IPS-11a (cell line): Measurements from ENCODE around the gene RASL10A.
"Not testable (repeated sequence)": the region's sequence is repeated elsewhere in the genome, so short reads cannot be mapped to it uniquely, and the experiment has no call there.

Experiments used
- H3K4me3 ChIP-seq: one replicate; pipeline ENCODE4 v1.5.1; 2013; ENCODE audit warnings: low read depth, low read length, control low read depth

RASL10A gene, protein sequence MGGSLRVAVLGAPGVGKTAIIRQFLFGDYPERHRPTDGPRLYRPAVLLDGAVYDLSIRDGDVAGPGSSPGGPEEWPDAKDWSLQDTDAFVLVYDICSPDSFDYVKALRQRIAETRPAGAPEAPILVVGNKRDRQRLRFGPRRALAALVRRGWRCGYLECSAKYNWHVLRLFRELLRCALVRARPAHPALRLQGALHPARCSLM

DNA sequence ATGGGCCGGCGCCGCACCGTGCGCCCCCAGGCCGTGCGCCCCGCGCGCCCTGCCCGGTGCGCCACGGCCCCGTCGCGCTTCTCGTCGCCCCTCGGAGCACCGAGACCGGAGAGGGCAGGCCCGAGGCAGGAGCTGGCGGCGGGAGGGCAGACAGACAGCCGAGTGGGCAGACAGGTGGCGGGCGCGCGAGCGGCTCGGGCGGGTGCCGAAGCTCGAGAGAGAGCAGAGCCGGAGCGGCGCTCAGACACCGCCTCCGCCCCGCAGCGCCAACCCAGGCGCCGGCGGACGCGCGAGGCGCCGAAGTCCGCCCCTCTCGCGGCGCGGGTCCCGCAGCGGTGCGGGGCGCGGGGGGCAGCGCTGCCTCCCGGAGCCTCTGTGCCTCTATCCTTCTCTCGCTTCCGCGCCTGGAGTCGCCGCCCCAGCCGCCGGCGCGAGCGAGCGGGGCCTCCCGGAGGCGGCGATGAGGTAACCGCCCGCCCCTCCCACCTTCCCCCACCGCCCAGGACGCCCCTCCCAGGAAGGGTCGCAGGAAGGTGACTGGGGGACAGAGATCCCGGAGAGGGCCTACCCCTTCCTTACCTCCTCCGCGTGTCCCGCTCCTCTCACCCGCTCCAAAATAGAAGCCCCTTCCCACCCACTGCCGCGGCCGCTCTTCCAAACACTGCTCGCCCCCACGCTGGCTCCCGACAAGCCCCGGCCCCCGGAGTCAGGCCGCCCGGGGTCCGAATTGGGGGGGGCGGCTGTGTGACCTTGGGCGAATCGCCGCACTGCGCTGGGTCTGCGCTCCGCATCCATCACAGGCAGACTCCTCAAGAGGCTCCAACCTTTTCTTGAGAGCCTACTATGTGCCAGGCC is at the start of gene RASL10A:
Gene RASL10A, minus strand, starts transcription at position 412 of the 855 bp plus-strand sequence. CDS start 451 bp downstream, outside the sequence.
- peak within 1 kb of the TSS; percentile 17 for H3K4me3 ChIP-seq

DNA sequence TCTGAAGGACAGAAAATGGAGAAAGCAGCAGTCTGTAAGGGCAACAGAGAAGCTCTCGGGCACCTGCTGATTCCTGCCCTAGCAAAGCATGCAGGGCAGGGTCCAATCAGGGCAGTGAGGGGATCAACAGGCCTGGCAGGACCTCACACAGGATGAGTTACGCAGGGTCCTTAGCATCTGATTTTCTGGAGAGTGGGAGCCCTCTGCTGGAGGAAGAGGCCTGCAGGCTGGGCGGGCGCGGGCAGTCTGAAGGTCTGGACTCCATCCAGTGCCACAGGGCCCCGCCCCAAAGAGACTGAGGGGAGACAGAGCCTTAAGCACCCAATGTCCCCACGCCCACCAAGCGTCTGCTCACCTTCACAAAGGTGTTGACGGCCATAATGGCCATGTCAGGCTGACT is 44.0 kb upstream of the RASL10A start:
- no peak overlapping the region for H3K4me3 ChIP-seq

DNA sequence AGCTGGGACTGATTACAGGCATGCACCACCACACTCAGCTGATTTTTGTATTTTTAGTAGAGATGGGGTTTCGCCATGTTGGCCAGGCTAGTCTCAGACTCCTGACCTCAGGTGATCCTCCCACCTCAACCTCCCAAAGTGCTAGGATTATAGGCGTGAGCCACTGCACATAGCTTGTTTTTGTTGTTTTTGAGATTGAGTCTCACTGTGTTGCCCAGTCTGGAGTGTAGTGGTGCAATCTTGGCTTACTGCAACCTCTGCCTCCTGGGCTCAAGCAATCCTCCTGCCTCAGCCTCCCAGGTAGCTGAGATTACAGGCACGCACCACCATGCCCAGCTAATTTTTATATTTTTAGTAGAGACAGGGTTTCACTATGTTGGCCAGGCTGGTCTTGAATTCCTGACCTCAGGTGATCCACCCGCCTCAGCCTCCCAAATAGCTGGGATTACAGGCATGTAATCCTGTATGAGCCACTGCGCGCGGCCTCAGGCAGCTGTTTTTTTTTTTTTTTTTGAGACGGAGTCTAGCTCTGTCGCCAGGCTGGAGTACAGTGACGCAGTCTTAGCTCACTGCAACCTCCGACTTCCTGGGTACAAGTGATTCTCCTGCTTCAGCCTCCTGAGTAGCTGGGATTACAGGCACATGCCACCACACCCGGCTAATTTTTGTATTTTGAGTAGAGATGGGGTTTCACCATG is 41.8 kb upstream of the RASL10A start:
- not testable (repeated sequence) for H3K4me3 ChIP-seq

DNA sequence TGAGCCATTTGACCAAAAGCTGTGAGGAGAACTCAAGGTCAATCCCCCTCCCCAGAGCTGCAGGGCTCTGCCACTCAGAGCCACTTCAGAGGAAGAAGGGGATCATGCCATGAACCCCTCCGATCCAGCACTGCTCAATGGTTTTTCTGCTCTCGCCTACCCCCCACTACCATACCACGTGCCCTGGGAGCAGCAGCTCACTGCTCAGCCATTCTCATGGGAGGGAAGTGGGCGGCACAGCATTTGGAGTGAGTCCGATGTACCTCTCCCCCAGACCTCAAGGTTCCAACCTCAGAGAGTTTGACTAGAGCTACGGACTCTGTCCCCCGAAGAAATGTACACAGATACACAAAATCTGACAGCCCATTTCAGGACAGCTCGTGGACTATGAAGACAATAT is 38.4 kb upstream of the RASL10A start:
- no peak overlapping the region for H3K4me3 ChIP-seq

DNA sequence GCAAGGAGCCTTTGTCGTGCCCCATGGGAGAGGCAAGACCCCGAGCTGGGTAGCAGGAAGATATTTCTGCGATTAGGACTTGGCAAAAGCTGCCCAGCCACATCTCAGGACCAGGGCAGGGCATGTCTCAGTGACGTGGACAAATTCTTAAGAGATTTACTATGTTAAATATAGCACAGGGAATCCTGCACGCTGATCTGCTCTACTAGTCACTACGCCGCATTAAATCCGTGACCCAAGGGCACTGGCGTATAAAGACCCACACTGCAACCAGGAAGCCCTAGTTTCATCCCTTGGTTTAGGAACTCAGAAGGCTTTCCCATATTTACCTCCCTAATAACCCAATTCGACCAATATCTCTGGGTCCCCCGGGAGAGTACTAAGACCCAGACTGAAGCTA is 37.8 kb upstream of the RASL10A start:
- no peak overlapping the region for H3K4me3 ChIP-seq

DNA sequence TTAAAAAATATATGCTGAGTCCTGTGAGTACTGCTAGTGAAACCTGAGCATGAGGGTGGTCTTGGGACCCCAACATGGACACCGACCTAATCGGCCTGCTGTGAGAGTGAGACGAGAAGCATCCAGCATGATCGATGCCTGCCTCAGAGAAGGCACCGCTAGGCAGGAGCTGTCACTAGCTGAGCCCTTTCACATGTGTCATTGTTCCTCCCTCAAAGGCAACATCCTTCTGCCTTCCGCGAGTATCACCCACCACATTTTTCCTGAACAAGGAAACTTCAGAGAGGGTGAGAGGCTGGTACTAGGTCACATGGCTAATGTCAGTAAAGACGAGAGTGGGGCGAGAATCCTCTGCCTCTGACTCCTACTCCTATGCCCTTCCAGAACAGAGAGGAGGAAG is 37.3 kb upstream of the RASL10A start:
- H3K4me3 ChIP-seq = no peak overlapping the region

DNA sequence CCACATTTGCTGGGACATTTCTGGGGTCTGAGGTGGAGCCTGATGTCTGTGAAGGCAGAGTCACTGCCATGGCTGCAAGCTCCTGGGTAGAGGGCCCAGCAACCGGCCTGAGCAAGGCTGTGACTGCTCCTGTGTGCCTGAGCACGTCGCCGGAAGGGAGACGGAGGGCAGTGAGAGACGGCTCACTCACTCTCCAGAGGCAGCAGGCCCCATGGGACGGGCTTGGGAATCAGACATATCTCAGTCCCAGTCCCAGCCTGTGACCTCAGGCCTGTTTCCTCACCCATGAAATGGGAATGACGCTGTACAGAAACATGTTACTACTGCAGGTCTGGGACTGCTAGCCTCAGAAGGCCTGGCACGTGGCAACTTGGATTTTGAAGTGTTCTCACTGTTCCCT is 36.4 kb upstream of the RASL10A start:
- H3K4me3 ChIP-seq = no peak overlapping the region

DNA sequence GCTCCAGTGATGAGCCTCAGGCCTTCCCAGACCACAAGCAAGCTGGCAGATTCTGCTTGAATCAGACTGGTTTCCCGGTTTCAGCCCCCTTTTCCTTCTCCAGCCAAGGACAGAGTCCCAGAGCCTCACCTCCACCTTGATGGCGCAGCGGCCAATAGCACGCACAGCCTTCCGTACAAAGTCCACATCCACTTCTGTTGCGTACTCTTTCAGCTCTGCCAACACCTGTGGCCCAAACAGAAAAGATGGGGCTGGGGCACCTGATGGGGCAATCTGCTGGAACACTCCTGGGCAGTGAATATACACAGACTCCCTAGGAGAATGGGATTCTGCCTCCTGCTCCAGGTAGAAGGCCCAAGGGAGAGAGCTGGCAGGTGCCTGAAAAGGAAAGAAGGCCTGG is 35.5 kb upstream of the RASL10A start:
- no peak overlapping the region for H3K4me3 ChIP-seq

DNA sequence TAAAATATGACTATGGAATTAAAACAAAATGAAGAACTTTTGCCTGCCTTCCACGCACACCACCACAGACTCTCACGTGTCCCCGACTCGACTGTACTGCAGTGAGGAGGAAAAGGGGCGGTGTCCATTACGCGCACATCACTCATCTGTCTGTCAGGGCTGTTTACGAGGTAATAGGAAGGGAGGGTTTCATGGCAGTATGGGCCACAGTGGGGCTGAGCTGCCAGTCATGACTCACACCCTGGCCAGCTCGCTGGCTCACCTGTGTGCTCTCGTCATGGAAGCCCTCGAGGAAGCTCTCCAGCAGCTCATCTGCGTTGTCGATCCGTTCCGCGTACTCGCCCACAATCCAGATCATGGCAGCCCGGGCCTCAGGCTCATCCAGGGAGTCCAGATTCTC is 33.5 kb upstream of the RASL10A start:
- no peak overlapping the region for H3K4me3 ChIP-seq

DNA sequence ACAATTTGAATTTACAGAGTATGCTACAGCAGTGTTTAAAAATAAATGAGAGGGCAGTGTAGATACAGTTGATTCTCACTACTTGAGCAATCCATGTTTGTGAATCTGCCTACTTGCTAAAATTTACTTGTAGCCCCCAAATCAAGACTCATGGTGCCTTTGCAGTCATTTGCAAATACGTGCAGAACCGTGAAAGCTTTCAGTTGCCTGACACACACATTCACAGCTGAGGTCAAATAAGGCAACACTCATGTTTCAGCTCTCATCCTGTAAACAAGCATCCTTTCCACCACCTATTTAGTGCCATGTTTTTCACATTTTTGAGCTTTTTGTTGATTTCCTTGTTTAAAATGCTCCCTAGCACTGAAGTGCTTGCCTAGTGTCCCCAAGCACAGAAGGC is 32.5 kb upstream of the RASL10A start:
- H3K4me3 ChIP-seq = no peak overlapping the region

DNA sequence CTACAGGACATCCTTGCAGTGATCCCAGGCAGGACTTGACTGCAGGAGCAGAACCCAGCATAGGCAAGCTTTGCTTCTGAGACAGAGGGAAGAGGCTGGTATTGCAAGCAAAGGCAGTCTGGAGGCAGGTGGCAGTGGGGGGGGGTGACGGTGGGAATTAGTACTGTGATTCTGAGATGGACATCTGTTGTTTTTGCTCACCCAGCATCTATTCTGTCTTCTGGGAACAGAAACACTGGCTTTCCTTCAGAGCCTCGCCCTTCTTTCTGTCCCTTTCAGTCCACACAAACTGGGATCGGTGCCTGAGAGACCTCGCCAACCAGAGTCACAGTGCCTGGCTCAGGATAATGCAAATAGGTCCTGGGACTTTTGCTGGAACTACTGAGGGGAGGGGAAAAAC is 31.2 kb upstream of the RASL10A start:
- no peak overlapping the region for H3K4me3 ChIP-seq

DNA sequence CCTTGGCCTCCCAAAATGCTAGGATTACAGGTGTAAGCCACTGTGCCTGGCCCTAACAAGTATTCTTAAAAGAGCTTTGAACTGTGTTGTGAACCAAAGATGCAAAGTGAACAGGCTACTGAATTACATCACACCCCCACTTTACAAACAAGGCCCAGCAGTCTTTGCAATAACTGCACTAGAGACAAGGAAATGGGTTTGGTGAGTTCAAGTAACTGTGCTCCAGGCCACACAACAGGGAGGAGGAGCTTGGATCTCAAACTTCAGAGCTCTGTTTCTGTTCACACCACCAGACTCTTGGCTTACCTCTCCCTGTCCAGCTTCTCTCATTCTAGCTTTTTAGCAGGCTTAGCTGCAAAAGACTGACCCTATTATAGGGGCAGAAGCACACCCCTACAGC is 30.4 kb upstream of the RASL10A start:
- no peak overlapping the region for H3K4me3 ChIP-seq

DNA sequence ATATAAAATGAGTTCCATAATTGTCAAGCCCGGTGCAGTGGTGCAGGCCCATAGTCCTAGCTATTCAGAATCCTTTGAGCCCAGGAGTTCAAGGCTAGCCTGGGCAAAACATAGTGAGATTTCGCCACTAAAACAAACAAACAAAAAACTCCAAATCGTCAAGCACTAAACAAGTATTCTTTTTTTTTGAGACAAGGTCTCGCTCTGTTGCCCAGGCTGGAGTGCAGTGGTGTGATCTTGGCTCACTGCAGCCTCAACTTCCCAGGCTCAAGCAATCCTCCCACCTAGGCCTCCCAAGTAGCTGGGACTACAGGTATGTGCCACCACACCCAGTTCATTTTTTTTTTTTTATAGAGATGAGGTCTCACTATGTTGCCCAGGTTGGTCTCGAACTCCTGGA is 29.4 kb upstream of the RASL10A start:
- not testable (repeated sequence) for H3K4me3 ChIP-seq

DNA sequence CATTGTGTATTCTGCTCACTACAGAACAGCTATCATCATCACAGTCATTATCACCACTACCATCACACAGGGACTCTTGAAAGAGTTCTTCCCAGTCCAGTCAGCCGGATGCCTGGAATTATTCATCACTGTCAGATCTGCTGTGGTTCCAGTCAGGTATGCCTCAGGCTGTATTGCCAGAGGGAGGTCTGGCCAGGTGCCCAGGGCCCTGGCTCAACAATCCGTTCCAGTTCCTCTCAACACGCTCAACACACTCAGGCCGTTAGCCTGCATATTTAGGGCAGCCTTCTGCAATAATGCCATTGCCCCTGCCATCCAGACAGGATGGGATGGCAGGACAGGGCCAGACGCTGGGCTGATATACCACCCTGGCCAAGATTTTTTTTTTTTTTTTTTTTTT is 28.6 kb upstream of the RASL10A start:
- no peak overlapping the region for H3K4me3 ChIP-seq

DNA sequence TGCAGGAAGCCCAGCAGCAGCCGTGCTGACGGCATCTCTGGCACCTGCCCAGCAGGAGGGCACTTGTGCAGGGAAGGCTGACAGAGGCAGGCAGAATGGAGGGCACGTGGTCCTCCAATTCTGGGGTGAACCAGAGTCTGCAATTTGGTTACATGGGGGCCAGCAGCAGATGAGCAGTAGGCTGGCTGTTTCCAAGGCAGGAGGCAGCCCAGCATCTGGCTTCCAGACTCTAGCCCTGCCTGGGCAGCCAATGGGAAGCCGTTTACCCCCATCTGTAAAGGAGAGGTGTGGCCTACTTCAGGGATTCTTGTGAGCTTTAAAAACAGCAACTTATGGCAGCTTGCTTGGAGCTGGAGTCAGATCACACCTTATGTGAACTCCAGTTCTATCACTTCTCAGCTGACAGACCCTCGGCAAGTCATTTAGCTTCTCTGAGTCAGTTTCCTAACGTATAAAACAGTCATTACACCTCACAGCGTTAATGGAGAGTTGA is 27.9 kb upstream of the RASL10A start:
- H3K4me3 ChIP-seq = no peak overlapping the region

DNA sequence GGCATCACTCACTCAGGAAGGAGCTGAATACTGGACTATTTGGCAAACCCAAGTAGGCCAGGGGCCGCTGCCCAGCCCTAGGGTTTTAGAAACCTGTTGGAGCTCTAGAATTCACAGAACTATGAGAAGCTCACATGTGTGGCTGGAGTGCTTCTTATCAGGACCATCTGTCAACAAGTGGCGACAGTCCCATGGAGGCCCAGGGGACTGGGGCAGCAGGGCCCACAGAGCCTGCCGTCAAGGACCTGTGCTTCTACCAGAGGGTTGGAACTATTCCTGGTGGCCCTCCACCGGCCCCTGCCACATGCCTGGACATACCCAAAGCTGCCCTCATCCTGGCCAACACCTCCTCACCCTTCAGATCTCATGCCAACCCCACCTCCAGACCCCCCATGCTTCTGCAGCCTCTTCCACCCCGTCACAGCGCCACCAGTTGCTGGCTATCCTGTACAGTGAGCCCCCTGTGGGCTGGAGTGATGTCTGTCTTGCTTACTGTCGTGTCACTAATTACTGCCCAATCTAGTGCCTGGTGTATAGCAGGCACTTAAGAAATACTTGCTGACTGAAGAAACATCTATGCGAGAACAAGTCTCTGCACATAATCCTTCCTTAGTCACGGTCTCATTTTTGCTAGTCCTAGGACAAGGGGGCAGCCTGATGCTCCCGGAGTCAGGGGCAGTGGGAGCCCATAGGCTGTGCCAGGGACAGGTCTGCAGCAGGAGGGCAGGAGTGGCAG is 27.2 kb upstream of the RASL10A start:
- no peak overlapping the region for H3K4me3 ChIP-seq

DNA sequence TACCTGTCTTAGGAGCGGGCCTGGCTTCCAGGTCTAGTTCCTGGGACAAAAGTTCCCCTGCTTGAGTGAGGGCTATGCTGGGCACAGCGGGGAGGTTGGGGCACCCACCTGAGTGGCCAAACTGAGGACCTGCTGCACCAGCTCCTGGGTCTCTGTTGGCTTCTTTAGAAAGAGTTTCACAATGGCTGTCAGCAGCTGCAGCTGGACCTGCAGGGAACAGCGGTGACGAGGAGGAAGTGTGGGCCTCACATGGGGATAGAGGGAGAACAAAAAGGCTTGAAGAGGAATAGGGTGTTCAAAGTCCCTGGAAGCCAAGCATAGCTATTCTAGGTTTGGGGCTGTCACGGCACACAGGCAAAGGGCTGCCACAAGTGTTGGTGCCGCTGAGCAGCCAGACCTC is 26.7 kb upstream of the RASL10A start:
- H3K4me3 ChIP-seq = no peak overlapping the region

DNA sequence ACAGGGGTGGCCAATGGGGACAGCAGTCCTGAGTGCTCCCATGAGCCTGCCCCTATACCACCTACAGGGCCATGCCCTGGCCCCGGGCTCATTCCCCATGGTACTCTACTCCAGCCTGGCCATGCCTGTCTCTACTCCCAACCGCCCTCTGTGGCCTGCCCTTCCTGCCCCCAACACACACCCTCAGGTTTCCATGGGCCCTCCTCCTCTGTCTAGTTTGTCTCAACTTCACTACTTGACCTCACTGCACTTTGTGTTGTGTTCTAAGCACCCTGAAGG is 26.3 kb upstream of the RASL10A start:
- no peak overlapping the region for H3K4me3 ChIP-seq

DNA sequence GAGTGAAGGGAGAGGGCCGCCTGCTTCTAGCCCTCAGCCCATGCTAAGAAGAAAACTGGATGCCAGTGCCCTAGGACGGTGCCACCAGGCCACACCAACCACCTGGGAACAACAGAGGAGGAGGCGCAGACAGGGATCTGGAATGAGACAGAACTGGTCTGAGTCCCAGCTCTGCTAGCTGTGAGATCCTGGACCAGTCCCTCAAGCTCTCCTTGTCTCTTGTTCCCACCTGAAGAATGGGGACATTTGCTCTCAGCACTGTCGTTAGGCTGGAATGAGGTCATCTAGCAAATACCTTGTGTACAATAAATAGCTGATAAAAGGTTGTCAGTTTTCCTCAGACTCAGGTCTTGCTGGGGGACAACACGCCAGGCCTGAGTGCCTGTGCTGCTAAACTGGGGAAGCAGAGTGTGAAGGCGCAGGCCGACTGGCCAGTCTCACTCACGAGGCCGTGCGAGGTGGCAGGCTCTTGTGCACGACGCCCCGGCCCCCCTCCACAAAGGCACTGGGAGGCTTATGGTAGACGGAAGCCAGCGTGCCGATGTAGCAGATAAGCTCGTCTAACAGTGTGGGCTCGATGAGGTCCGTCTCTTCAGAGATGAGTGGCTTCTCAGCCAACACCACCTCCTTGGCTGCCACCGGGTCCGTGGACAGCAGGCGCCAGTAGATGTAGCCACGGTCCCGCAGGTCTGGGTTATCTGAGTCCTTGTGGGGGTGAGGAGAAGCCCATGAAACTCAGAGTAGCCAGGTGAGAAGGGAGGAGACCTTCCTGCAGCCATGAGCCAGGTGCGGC is 25.8 kb upstream of the RASL10A start:
- H3K4me3 ChIP-seq = no peak overlapping the region

DNA sequence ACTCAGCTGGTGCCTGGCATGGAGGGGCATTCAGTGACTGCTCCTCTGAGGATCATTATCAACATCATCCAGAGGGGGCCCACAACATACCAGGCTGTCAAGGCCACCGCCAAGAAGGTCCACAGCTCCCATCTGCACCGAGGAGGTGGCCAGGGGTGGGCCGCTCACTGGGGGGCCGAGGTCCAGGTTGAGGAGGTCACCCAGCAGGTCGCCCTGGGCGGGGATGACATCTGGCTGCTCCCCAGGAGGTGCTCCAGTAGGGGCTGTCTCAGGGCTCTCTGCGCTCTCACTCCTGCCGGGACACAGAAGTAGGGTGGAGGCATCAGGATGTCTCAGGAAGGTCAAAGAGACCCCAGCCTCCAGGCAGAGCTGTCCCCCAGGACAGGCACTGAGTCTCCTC is 25.1 kb upstream of the RASL10A start:
- H3K4me3 ChIP-seq = no peak overlapping the region
